ENCODE measurements around the gene UPK2.
"Not testable (repeated sequence)": the region's sequence is repeated elsewhere in the genome, so short reads cannot be mapped to it uniquely, and the experiment has no call there.

UPK2 gene

GRCh38 chr11:118939404-118939915, 16.6 kb upstream of the UPK2 start:
- DNase-seq, result no peak

- peak; percentile 20 for DNase-seq
Measured at GRCh38 chr11:118939953-118940598, 16.0 kb upstream of the UPK2 start.

GRCh38 chr11:118947091-118947490, 9.0 kb upstream of the UPK2 start:
- no peak for DNase-seq

GRCh38 chr11:118948000-118948399, 8.1 kb upstream of the UPK2 start:
- no peak for DNase-seq

- no peak for DNase-seq
Measured at GRCh38 chr11:118953265-118953664, 2.8 kb upstream of the UPK2 start.

- DNase-seq, result not testable (repeated sequence)
Measured at GRCh38 chr11:118953976-118954375, 2.1 kb upstream of the UPK2 start.

- no peak for DNase-seq
Measured at GRCh38 chr11:118956847-118957469, 860 bp downstream of the UPK2 start.

- DNase-seq, result no peak
Measured at GRCh38 chr11:118957549-118957948, 1.5 kb downstream of the UPK2 start.

- no peak for DNase-seq
Measured at GRCh38 chr11:118957968-118958367, 1.9 kb downstream of the UPK2 start.

- DNase-seq, result no peak
Measured at GRCh38 chr11:118958577-118958976, 2.5 kb downstream of the UPK2 start.

GRCh38 chr11:118961189-118961588, 5.1 kb downstream of the UPK2 start:
- no peak for DNase-seq

- no peak for DNase-seq
Measured at GRCh38 chr11:118961591-118961990, 5.5 kb downstream of the UPK2 start.

- DNase-seq, result not testable (repeated sequence)
Measured at GRCh38 chr11:118969508-118969907, 13.4 kb downstream of the UPK2 start.

GRCh38 chr11:118971646-118972045, 15.5 kb downstream of the UPK2 start, which contains the start of gene FOXR1:
Gene FOXR1, plus strand, starts transcription at chr11:118971761. Its CDS starts 171 bp downstream, at chr11:118971932.
- DNase-seq, result no peak

- no peak for DNase-seq
Measured at GRCh38 chr11:118973985-118974384, 17.9 kb downstream of the UPK2 start.

GRCh38 chr11:118975771-118976709, 19.9 kb downstream of the UPK2 start:
- no peak for DNase-seq

- no peak for DNase-seq
Measured at GRCh38 chr11:118979434-118979833, 23.3 kb downstream of the UPK2 start.

- DNase-seq, result no peak
Measured at GRCh38 chr11:118980191-118980881, 24.2 kb downstream of the UPK2 start.

- not testable (repeated sequence) for DNase-seq
Measured at GRCh38 chr11:118984337-118984736, 28.2 kb downstream of the UPK2 start.

- DNase-seq, result no peak
Measured at GRCh38 chr11:118984825-118985224, 28.7 kb downstream of the UPK2 start.

- no peak for DNase-seq
Measured at GRCh38 chr11:118988280-118988679, 32.2 kb downstream of the UPK2 start.

GRCh38 chr11:118991486-118992038, 35.5 kb downstream of the UPK2 start:
- not testable (repeated sequence) for DNase-seq
